B cell (primary cell): ENCODE data around the gene VAMP1. TPM values are rescaled to one million over a fixed set of nuclear protein-coding genes. Genes with fewer than 3 reads are reported as not detected.
A peak's percentile ranks its signal among the peaks of the same experiment; 100 is the strongest.

Experiments
- ATAC-seq: fragments of 200-7000 bp; cut with Tn5 transposase; one replicate; pipeline ENCODE4 v1.10.0; 2021; ENCODE audit warnings: low read depth, mild to moderate bottlenecking, moderate number of reproducible peaks, moderate library complexity
- CTCF ChIA-PET: fragments of 350-600 bp; sonication (Branson Sonifier 250); formaldehyde crosslinking; loops from one replicate; lab custom pipeline; 2021; ENCODE audit warnings: antibody characterized with exemption, inconsistent platforms; lab: Charles Lee
- POLR2A ChIA-PET: fragments of 350-600 bp; sonication (Branson Sonifier 250); formaldehyde crosslinking; loops from one replicate; lab custom pipeline; 2021; ENCODE audit warnings: antibody characterized with exemption; lab: Charles Lee
- DNase-seq: peaks from one replicate; pipeline ENCODE4 v3.0.0; 2013
- H2AFZ ChIP-seq: 2 replicates; pipeline ENCODE4 v1.6.1; 2012; ENCODE audit warnings: mild to moderate bottlenecking, low read depth, low read length; ENCODE audit not compliant: insufficient read depth, poor library complexity, severe bottlenecking
- H3K27ac ChIP-seq, 2 donors: 1 replicate in 1 of 2; 2 replicates in 1 of 2; pipeline ENCODE4 v1.5.1; 2012 to 2013; ENCODE audit warnings: low read length in 2 of 2, mild to moderate bottlenecking in 2 of 2, moderate library complexity in 1 of 2
- H3K27me3 ChIP-seq, 4 experiments: fragments of 200-600 bp in 1 of 4; sonication (generic) in 1 of 4; replicated peaks in 1 of 4; 1 replicate in 2 of 4; 2 replicates in 2 of 4; pipeline versions ENCODE4 v1.6.1 to v1.7.0; 2013 to 2016; ENCODE audit warnings: low read length in 3 of 4, mild to moderate bottlenecking in 2 of 4, mixed read lengths in 1 of 4, moderate library complexity in 1 of 4; ENCODE audit not compliant: insufficient read depth in 4 of 4, control insufficient read depth in 3 of 4; ENCODE audit errors: control extremely low read depth in 1 of 4
- H3K36me3 ChIP-seq, 2 experiments: replicated peaks in 1 of 2; 1 replicate in 1 of 2; 2 replicates in 1 of 2; pipeline versions ENCODE4 v1.6.1 to v1.7.1; 2013; ENCODE audit warnings: low read length in 1 of 2; ENCODE audit not compliant: insufficient read depth in 2 of 2, control insufficient read depth in 1 of 2; ENCODE audit errors: control extremely low read depth in 1 of 2, extremely low read depth in 1 of 2
- H3K4me1 ChIP-seq, 2 donors: fragments of 200-600 bp in 1 of 2; sonication (generic) in 1 of 2; 1 replicate in 1 of 2; 2 replicates in 1 of 2; pipeline versions ENCODE4 v1.5.1 to v1.6.1; 2013 to 2017; ENCODE audit warnings: low read length in 2 of 2; ENCODE audit not compliant: control insufficient read depth in 2 of 2, insufficient read depth in 2 of 2
- H3K4me2 ChIP-seq: replicated peaks from 2 replicates; pipeline ENCODE3; 2012; ENCODE audit warnings: mild to moderate bottlenecking, low read depth, low read length; ENCODE audit not compliant: poor library complexity, severe bottlenecking
- H3K4me3 ChIP-seq, 5 experiments: fragments of 200-600 bp in 1 of 5; sonication (generic) in 1 of 5; 1 replicate in 3 of 5; 2 replicates in 2 of 5; pipeline versions ENCODE4 v1.5.1 to v1.7.0; 2011 to 2016; ENCODE audit warnings: low read length in 4 of 5, mild to moderate bottlenecking in 4 of 5, low read depth in 2 of 5, control low read depth in 1 of 5, moderate library complexity in 1 of 5; ENCODE audit not compliant: insufficient read depth in 1 of 5; ENCODE audit errors: control extremely low read depth in 1 of 5, extremely low read depth in 1 of 5
- H3K79me2 ChIP-seq: fragments of 200-600 bp; sonication (generic); one replicate; pipeline ENCODE4 v1.6.0; 2016; ENCODE audit warnings: low read length; ENCODE audit not compliant: control insufficient read depth, insufficient read depth
- H3K9ac ChIP-seq: fragments of 200-600 bp; sonication (generic); 2 replicates; pipeline ENCODE4 v1.6.1; 2017; ENCODE audit warnings: mild to moderate bottlenecking, low read length, moderate library complexity
- H3K9me3 ChIP-seq, 3 donors: one replicate each; pipeline versions ENCODE4 v1.6.1 to v1.7.1; 2013; ENCODE audit warnings: low read length in 2 of 3; ENCODE audit not compliant: control insufficient read depth in 2 of 3, insufficient read depth in 1 of 3; ENCODE audit errors: control extremely low read depth in 1 of 3
- H4K20me1 ChIP-seq: 2 replicates; pipeline ENCODE4 v1.6.0; 2012; ENCODE audit warnings: mild to moderate bottlenecking, low read length; ENCODE audit not compliant: insufficient read depth, control insufficient read depth, poor library complexity, severe bottlenecking
- H3K27ac Mint-ChIP-seq: one replicate; pipeline ENCODE4 v1.8.0; 2021; ENCODE audit warnings: mixed read lengths
- H3K27me3 Mint-ChIP-seq: one replicate; pipeline ENCODE4 v1.8.0; 2021; ENCODE audit warnings: mixed read lengths
- H3K4me1 Mint-ChIP-seq: one replicate; pipeline ENCODE4 v1.8.0; 2021; ENCODE audit warnings: mixed read lengths
- H3K4me3 Mint-ChIP-seq: one replicate; pipeline ENCODE4 v1.8.0; 2021; ENCODE audit warnings: mixed read lengths
- H3K9me3 Mint-ChIP-seq: one replicate; pipeline ENCODE4 v1.8.0; 2022; ENCODE audit warnings: mixed read lengths; ENCODE audit not compliant: insufficient read depth
- CTCF ChIP-seq: fragments of 200-600 bp; IDR thresholded peaks from one replicate; pipeline ENCODE4 v1.8.0; 2022; ENCODE audit warnings: antibody characterized with exemption, mild to moderate bottlenecking
- EZH2 ChIP-seq: IDR thresholded peaks from 2 replicates; pipeline ENCODE4 v1.6.1; 2012; ENCODE audit warnings: borderline replicate concordance, low read depth, mild to moderate bottlenecking, moderate library complexity, low read length; ENCODE audit not compliant: insufficient read depth, poor library complexity, severe bottlenecking
- WGBS: methylation state at CpG from one replicate; pipeline ENCODE4 v1.1.5; 2013; ENCODE audit warnings: missing lambda C conversion rate; ENCODE audit not compliant: insufficient coverage; 5-methylcytosine and 5-hydroxymethylcytosine counted together
- intact Hi-C: fragments of 100-400 bp; cut with micrococcal nuclease; formaldehyde crosslinking; loops from one replicate; pipeline ENCODE4 v1.10.0; 2022
- polyA plus RNA-seq: library from polyadenylated mRNA; depleted of rRNA; stranded (reverse); fragments of >200 nt; gene quantifications from 2 replicates; pipeline ENCODE4 v1.2.3, GENCODE V29; 2012
- total RNA-seq, 2 donors: library from RNA; stranded (reverse); fragments of 120-200 nt in 1 of 2; gene quantifications; 1 replicate in 1 of 2; 2 replicates in 1 of 2; pipeline versions ENCODE4 v1.2.3 to v1.2.4, GENCODE V29; 2013 to 2022

The VAMP1 gene
- total and polyA plus RNA-seq, 2 donors (not counting 1 experiment from before 2014, with no cell fraction given) = 62.4 to 98.9 TPM

- ChIA-PET POLR2A (interaction anchor here (2.4 to 3.6 kb wide), 4 partner anchors 8 to 45 kb away, joined by 24 to 32 read pairs (median 27); partner anchors contain the start of gene CD27), CTCF (interaction anchor here (1.2 to 6.0 kb wide), 4 partner anchors 24 to 69 kb away, joined by 4 to 67 read pairs (median 6); partner anchors contain the start of gene MRPL51)
- Mint-ChIP-seq H3K4me1 (peaks cover 60% of the 10 kb centered on the region), H3K4me3 (peak overlapping the region; percentile 90), H3K27me3 (no peaks in the 10 kb centered on the region), H3K9me3 (no peaks in the 10 kb centered on the region), H3K27ac (peak overlapping the region; percentile 97)
- Histone ChIP-seq H3K4me1 (peaks cover 30 to 58% of the 10 kb centered on the region in 2 donors), H4K20me1 (peaks cover 19% of the 10 kb centered on the region), H3K4me2 (peak overlapping the region; percentile 89), H3K9me3 (no peaks in the 10 kb centered on the region), H3K36me3 (peaks cover 1 to 22% of the 10 kb centered on the region in 2 experiments), H3K27ac (no peak overlapping the region), H3K79me2 (peaks cover 44% of the 10 kb centered on the region), H3K4me3 (peak overlapping the region in 4 of 5 experiments; percentile 54 to 82 (median 76)), H2AFZ (no peak overlapping the region), H3K27me3 (no peaks in the 10 kb centered on the region), H3K9ac (peak overlapping the region; percentile 82)
- intact Hi-C loops = loop anchor here (10.0 kb wide), 1 partner anchor 134 kb away; no protein-coding TSS in a partner anchor
- DNase-seq (no peak), ATAC-seq (no peak)
- no peak for TF ChIP-seq CTCF
- TF ChIP-seq EZH2 = no peak
- WGBS = 82% methylated on average over 3 of the region's 6 CpGs
These were observed 1.4 kb downstream of the VAMP1 start for GRCh38 chr12:6469092-6469491.

GRCh38 chr12:6468283-6468575 is 2.2 kb downstream of the VAMP1 start:
- CTCF ChIA-PET = interaction anchor here (0.7 to 6.0 kb wide), 5 partner anchors 17 to 70 kb away, joined by 3 to 67 read pairs (median 6); partner anchors contain the start of genes MRPL51 and TAPBPL
- TF ChIP-seq CTCF (no peak), EZH2 (no peak)
- no peak for ATAC-seq
- POLR2A ChIA-PET = interaction anchor here (3.6 kb wide), 1 partner anchor 44 kb away, joined by 24 read pairs; no protein-coding TSS in a partner anchor
- Mint-ChIP-seq H3K27me3 (no peaks in the 10 kb centered on the region), H3K27ac (peak overlapping the region; percentile 12), H3K9me3 (no peaks in the 10 kb centered on the region), H3K4me3 (peak overlapping the region; percentile 90), H3K4me1 (peaks cover 67% of the 10 kb centered on the region)
- Histone ChIP-seq H3K4me2 (peak overlapping the region; percentile 89), H3K27me3 (no peaks in the 10 kb centered on the region), H3K4me1 (peaks cover 39 to 67% of the 10 kb centered on the region in 2 donors), H3K9ac (no peak overlapping the region), H3K4me3 (no peak overlapping the region), H3K9me3 (no peaks in the 10 kb centered on the region), H3K27ac (no peak overlapping the region), H3K79me2 (peaks cover 52% of the 10 kb centered on the region), H3K36me3 (peaks cover 4 to 31% of the 10 kb centered on the region in 2 experiments), H2AFZ (no peak overlapping the region), H4K20me1 (peaks cover 19% of the 10 kb centered on the region)
- intact Hi-C loops = loop anchor here (10.0 kb wide), 1 partner anchor 133 kb away; no protein-coding TSS in a partner anchor
- no peak for DNase-seq
